ENCODE data around the gene ALG12.

DNA sequence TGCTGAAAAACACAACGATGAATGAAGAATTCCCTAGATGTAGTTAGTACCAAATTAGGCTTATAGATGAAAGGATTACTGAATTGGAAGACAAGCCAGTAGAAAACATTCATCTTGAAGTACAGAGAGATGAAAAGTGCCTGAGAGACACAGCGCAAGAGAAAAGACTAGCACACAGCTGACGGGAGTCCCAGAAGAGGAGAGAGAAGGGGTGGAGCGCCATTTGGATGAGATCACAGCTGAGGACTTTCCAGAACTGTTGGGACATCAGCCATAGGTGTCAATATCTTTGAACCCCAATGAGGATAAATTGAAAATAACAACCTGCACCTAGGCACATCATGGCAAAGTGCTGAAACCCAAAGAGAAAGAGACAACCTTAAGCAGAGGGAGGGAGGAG, 25.2 kb downstream of the ALG12 start:
- TF ChIP-seq POLR2A (IDR thresholded peaks at IDR 0.05) (no peak), CTCF (IDR thresholded peaks at IDR 0.05) (no peak), EP300 (IDR thresholded peaks at IDR 0.05) (no peak)

Data from ovary (tissue), 3 donors.